IPS-11a (cell line): Measurements from ENCODE around the gene SEC16A.
"Not testable (repeated sequence)": the region's sequence is repeated elsewhere in the genome, so short reads cannot be mapped to it uniquely, and the experiment has no call there.

Experiments
- H3K4me3 ChIP-seq: one replicate; pipeline ENCODE4 v1.5.1; 2013; ENCODE audit warnings: low read depth, low read length, control low read depth

SEC16A gene

DNA sequence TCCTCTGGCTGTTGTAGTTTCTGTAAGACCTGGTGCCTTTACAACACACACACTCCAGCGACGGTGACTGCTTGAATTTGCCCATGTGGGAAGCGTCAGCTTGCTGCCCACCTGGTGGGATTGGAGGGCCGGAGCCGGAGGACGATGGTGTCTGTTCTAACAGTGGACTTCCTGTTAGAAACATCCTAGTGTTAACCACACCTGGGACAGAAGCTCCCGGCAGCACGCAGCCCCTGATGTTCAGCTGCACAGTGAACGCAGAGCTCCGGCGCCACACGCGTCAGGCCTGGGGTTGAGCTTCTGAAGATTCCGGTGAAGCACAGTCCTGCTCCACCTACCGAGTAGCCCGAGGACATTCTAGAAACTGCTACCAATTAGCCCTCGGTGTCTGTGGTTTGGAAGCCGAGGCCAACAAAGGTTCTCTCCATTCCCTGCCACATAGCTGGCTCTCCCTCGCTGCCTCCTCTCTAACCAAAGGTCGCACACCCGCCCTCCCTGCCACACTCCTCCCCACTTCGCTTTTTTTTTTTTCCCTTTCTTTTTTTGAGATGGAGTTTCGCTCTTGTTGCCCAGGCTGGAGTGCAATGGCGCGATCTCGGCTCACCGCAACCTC is 58.0 kb downstream of the SEC16A start:
- no peak overlapping the region for H3K4me3 ChIP-seq

DNA sequence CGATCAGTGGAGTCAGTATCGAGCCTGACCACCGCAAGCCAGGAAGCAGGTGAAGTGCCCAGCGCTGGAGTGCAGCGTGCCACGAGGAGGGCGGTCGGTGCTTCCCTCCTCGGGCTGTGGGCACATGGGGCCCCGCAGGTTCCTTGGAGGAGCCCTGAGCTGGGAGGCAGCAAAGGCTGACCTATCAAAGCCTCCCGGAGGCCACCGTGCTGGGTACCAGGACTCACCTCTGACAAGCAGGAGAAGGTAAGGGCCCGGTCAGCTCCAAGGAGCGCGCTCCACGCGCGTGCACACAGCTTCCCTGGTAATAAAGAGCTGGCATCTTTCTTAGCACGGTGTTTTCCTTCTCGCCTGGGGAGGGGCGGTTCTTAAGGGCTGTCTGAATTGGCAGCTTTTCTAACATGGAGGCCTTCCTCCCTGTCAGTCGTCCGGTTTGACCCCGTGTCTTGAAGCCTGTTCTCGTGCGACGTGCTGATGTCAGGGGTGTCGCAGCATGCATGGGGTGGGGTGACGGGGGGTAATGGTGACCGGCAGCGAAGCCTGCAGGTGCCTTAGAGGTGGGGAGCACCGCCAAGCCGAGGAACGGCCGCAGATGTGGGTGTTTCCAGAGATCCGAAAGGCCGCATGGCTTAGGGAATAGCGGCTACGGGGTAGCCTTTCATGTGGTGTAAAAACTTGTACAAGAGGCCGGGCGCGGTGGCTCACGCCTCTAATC is 59.3 kb downstream of the SEC16A start:
- H3K4me3 ChIP-seq: no peak overlapping the region

GRCh38 chr9:136422876-136423275 is 60.0 kb downstream of the SEC16A start:
- no peak overlapping the region for H3K4me3 ChIP-seq

DNA sequence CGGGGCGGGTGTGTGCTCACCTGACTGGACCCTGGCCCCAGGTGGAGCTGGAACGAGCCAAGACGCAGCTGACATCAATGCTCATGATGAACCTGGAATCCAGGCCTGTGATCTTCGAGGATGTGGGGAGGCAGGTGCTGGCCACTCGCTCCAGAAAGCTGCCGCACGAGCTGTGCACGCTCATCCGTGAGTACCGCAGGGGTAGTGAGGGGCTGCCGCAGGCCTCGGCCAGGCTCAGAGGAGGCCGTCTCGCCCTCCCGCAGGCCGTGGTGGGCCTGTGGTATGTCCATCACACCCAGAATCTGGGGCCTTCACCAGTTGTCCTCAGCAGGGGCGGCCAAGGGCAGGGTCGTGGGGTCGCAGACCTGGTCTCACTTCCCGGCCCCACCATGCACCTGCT is 61.0 kb downstream of the SEC16A start:
- H3K4me3 ChIP-seq: no peak overlapping the region

GRCh38 chr9:136419092-136419420 is 63.8 kb downstream of the SEC16A start:
- no peak overlapping the region for H3K4me3 ChIP-seq

DNA sequence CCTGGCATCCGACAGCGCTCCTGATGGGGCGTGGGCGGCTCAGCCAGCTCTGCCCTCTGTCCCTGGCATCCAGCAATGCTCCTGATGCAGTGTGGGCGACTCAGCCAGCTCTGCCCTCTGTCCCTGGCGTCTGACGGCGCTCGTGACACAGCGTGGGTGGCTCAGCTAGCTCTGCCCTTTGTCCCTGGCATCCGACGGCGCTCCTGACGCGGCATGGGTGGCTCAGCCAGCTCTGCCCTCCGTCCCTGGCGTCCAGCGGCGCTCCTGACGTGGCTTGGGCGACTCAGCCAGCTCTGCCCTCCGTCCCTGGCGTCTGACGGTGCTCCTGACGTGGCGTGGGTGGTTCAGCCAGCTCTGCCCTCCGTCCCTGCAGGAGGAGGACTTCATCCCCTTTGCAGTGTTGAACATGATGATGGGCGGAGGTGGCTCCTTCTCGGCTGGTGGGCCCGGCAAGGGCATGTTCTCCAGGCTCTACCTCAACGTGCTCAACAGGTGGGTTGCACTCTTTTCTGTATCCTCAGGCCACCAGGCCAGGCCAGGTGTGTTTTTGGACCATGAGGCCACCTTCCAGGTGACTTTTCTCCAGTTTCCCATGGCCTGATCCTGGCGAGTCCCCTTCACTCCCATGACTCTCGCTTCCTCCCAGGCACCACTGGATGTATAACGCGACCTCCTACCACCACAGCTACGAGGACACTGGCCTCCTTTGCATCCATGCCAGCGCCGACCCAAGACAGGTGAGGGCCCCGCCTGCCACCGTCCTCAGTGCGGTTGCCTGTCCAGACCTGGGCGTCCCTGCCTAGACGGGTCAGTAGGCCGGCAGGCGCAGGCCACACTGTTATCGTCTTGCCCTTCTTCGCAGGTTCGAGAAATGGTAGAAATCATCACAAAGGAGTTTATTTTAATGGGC is 64.4 kb downstream of the SEC16A start:
- no peak overlapping the region for H3K4me3 ChIP-seq

- H3K4me3 ChIP-seq: no peak overlapping the region
These were observed 65.9 kb downstream of the SEC16A start for GRCh38 chr9:136416914-136417313.

- no peak overlapping the region for H3K4me3 ChIP-seq
These were observed 66.4 kb downstream of the SEC16A start for GRCh38 chr9:136416427-136416826.

- no peak overlapping the region for H3K4me3 ChIP-seq
These were observed 69.9 kb downstream of the SEC16A start for GRCh38 chr9:136412962-136413361.

DNA sequence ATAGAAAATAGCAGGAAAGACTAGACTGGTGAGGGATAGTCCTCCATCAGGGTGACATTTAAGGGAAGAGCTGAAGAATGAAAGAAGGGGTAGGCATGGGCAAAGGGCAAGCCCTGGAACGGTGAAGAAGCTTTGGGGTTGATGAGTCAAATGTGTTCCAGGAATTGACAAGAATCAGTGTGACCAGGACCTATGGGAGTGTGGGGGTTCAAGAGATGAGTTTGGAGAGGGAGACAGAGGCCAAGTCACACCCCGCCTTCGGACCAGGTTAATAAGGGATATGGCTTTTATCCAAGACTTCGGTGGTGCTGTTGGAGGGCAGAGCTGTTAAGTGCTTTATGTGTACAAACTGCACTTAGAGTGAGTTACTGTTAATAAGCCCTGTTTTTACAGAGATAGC is 71.5 kb downstream of the SEC16A start:
- H3K4me3 ChIP-seq: peak overlapping the region; percentile 84

GRCh38 chr9:136410500-136411287 is 72.1 kb downstream of the SEC16A start, which contains the start of the genes ENTR1 and PMPCA:
Gene ENTR1, minus strand, starts transcription at chr9:136410614. Its CDS starts 217 bp downstream, at chr9:136410397.
Gene PMPCA, plus strand, starts transcription at chr9:136410658. Its CDS starts 11 bp downstream, at chr9:136410669.
- H3K4me3 ChIP-seq: peak within 1 kb of the TSS; percentile 84

- peak overlapping the region; percentile 67 for H3K4me3 ChIP-seq
These were observed 73.0 kb downstream of the SEC16A start for GRCh38 chr9:136409557-136410455.

DNA sequence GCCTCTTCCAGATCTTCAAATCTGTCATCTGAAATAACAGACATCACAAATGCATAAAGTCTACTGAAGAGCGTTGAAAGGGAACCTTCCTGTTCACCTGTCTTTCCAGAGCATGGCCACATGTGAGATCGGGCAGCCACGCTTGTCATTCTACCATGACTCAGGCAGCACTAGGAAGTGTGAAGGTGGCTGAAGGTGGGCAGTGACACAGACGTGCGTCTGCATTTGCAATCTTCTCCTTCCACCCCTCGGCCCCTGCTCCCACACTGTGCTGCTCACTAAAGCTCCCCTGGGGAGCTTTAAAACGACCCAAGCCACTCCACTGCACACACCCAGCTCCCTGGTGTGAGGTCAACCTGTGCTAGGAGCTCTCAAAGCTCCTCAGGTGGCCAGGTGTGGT is 74.9 kb downstream of the SEC16A start:
- H3K4me3 ChIP-seq: no peak overlapping the region

DNA sequence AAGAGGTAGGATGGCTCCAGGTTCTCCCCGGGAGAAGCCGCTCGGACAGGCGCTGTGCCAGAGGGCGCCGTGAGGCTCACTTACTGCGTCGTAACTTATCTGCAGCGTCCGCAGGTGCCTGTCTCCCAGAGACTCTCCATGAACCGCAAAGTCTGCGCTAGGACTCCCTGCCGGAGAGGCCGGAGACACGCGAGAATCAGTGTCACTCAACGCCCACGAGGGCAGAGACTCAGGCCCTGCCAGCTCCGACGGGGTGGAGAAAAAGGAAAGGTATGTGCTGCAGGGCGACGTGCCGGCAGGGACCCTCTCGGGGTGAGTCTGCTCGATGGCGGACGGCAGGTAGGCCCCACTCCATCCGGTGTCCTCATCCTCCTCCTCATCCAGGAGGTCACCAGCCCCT is 75.8 kb downstream of the SEC16A start:
- H3K4me3 ChIP-seq: not testable (repeated sequence)

DNA sequence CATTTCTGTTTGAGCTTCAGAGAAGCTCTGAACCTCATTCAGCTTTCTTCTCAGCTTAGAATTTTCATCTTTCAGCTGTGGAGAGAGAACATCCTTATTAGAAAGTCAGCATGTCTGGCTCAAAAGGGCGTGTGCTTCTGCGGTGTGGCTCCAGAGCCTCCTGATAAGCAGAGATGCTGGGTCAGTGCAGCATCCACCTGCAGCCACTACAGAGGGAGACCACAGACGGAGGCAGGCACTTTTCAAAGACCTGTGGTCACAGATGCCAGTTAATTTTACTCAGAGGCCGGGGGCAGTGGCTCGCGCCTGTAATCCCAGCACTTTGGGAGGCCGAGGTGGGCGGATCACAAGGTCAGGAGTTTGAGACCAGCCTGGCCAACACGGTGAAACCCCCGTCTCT is 76.9 kb downstream of the SEC16A start:
- H3K4me3 ChIP-seq: not testable (repeated sequence)

DNA sequence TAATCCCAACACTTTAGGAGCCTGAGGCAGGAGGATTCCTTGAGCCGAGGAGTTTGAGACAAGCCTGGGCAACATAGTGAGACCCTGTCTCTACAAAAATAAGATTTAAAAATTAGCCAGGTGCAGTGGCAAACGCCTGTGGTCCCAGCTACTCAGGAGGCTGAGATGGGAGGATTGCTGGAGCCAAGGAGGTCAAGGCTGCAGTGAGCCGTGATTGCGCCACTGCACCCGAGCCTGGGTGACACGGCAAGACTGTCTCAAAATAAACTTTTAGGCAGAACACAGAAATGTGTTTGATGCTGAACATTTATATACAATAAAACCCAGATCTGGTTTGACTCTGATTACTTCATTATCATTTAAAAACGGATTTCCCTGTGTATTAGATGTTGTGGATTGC is 77.4 kb downstream of the SEC16A start:
- H3K4me3 ChIP-seq: no peak overlapping the region

- no peak overlapping the region for H3K4me3 ChIP-seq
These were observed 78.1 kb downstream of the SEC16A start for GRCh38 chr9:136404801-136405136.

DNA sequence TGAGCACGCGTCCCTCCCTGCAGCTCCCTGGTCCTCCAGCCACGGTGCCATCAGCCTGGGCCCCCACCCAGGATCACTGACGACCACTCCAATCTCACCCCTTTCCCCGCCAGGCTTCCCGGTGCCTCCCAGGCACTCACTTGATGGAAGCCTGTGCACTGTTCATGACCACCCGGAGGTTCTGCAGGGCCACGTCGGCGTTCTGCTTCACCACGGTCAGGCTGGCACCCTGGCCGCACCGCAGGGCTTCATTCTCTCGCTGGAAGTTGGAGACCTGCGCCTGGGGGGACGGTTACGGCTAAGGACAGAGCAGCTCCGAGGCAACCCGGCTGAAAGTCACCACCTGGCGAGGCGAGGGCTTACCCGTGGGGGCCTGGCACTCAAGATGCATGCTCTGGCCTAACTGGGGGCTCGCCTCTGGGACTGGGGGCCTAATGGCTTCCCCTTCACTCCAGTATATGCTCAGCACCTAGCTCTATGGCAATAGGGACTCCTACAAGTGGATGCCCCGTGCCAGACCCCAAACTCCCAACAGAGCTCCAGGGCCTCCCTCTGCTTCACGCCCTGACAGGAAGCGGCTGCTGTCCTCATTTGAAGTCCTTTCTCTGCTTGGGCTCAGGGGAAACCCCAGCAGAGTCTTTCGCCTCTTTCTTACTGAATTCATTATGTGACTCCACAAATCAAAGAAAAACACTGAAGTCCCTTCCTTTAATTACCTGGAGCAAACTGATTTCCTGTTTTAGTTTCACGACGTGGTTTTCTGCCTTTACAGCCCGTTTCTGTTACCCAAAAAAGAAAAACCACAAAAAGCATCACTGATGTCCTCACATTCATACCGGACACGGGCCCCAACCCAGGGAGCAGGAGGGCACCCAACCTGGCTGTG is 78.7 kb downstream of the SEC16A start:
- H3K4me3 ChIP-seq: no peak overlapping the region

DNA sequence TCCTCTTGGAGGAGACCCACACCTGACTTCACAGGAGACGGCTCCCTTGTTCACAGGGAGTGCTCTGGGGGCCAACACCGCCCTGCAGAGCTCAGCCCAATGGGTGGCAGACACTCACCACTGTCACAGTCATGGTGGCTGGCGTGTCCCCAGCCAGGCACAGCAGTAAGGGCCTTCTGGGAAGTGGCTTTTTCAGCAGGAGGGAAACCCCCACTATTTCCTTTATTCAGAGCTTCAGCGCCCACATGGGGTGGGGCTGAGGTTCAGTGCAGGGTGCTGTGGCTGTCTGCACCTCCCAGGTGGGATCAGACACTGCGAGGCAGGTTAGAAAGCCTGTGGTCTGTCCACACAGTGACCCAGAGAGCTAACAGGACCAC is 79.3 kb downstream of the SEC16A start:
- no peak overlapping the region for H3K4me3 ChIP-seq
